ENCODE data around the gene SNX32.

DNA sequence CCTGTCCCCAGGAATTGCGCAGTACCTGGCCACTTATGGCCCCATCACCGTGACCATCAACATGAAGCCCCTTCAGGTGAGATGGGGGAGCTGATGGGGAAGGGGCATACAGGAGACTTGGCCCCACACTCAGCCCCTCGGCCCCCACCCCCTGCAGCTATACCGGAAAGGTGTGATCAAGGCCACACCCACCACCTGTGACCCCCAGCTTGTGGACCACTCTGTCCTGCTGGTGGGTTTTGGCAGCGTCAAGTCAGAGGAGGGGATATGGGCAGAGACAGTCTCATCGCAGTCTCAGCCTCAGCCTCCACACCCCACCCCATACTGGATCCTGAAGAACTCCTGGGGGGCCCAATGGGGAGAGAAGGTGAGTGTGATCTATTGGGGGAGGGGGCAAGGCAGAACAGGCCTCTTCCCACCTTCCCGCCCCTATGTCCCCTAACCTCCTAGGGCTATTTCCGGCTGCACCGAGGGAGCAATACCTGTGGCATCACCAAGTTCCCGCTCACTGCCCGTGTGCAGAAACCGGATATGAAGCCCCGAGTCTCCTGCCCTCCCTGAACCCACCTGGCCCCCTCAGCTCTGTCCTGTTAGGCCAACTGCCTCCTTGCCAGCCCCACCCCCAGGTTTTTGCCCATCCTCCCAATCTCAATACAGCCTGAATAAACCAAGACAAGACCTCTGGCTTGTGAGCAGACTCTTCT lies 49.4 kb downstream of the SNX32 start:
- no peak for TF ChIP-seq CTCF (IDR thresholded peaks at IDR 0.05)
- no peak for TF ChIP-seq POLR2A (IDR thresholded peaks at IDR 0.05)

Data from lower leg skin (tissue), 3 donors.